ENCODE data around the gene PODXL2. TPM values are rescaled to one million over a fixed set of nuclear protein-coding genes. Genes with fewer than 3 reads are reported as not detected.

The PODXL2 gene
- total RNA-seq, 1 experiment from 2014 or later = 5.7 TPM

- H3K9ac ChIP-seq (ENCODE audit: low read length) = no peak overlapping the region
- H3K4me3 ChIP-seq (replicated peaks in 1 of 2; ENCODE audit: low read depth in 1 of 2, low read length in 2 of 2) = no peak overlapping the region
- H3K4me1 ChIP-seq (ENCODE audit: control insufficient read depth in 1 of 2, insufficient read depth in 2 of 2, low read length in 2 of 2) = no peaks in the 10 kb centered on the region
- H3K36me3 ChIP-seq (ENCODE audit: control insufficient read depth in 1 of 2, insufficient read depth in 2 of 2, low read length in 2 of 2) = no peaks in the 10 kb centered on the region
- no TSS peak for BruUV-seq (replicated peaks)
- H3K27me3 ChIP-seq (ENCODE audit: insufficient read depth, low read length) = no peaks in the 10 kb centered on the region
- ChIA-PET CTCF (no interaction called here), RAD21 (ENCODE audit: low non-redundant PET in 1 of 2, low total read pairs in 2 of 2, uncharacterized antibody in 2 of 2, unreplicated experiment in 2 of 2) (no interaction called here), POLR2A (no interaction called here)
- no peaks in the 10 kb centered on the region for H4K20me1 ChIP-seq (ENCODE audit: insufficient read depth)
- H3K27ac ChIP-seq (ENCODE audit: low read depth, low read length) = no peak overlapping the region
- H3K4me2 ChIP-seq (ENCODE audit: low read length) = no peak overlapping the region
- H3K9me2 ChIP-seq (ENCODE audit: insufficient read depth) = no peaks in the 10 kb centered on the region
- no peaks in the 10 kb centered on the region for H3K9me3 ChIP-seq (ENCODE audit: control insufficient read depth in 1 of 2, insufficient read depth in 1 of 2, low read depth in 1 of 2, low read length in 2 of 2)
- intact Hi-C loops (cut with micrococcal nuclease) = no loop called here
- TF ChIP-seq TCF7L2 (IDR thresholded peaks at IDR 0.05; ENCODE audit: borderline replicate concordance, extremely low read depth, insufficient read depth, insufficient read length) (no peak), POLR2A (IDR thresholded peaks at IDR 0.05; ENCODE audit: borderline replicate concordance, extremely low read depth, insufficient read depth, insufficient read length) (no peak), SIN3A (IDR thresholded peaks at IDR 0.05; ENCODE audit: low read depth) (no peak), YY1 (IDR thresholded peaks at IDR 0.05; ENCODE audit: extremely low read depth, insufficient replicate concordance, low read depth, low read length) (no peak), REST (IDR thresholded peaks at IDR 0.05; ENCODE audit: low read depth) (no peak)
- no peak for DNase-seq (ENCODE audit: low read depth, low spot score)
- H2AFZ ChIP-seq (ENCODE audit: low read depth, low read length, poor library complexity, severe bottlenecking) = no peak overlapping the region
- no peak for ATAC-seq
- no peaks in the 10 kb centered on the region for H3K79me2 ChIP-seq (ENCODE audit: insufficient read depth, low read length)
These were observed 89.4 kb downstream of the PODXL2 start for GRCh38 chr3:127718245-127718915.

GRCh38 chr3:127718916-127719290 is 89.9 kb downstream of the PODXL2 start:
- intact Hi-C loops (cut with micrococcal nuclease) = no loop called here
- Histone ChIP-seq H3K4me1 (ENCODE audit: control insufficient read depth in 1 of 2, insufficient read depth in 2 of 2, low read length in 2 of 2) (no peaks in the 10 kb centered on the region), H3K79me2 (ENCODE audit: insufficient read depth, low read length) (no peaks in the 10 kb centered on the region), H3K9ac (ENCODE audit: low read length) (no peak overlapping the region), H3K9me3 (ENCODE audit: control insufficient read depth in 1 of 2, insufficient read depth in 1 of 2, low read depth in 1 of 2, low read length in 2 of 2) (no peaks in the 10 kb centered on the region), H3K36me3 (ENCODE audit: control insufficient read depth in 1 of 2, insufficient read depth in 2 of 2, low read length in 2 of 2) (no peaks in the 10 kb centered on the region), H3K27ac (ENCODE audit: low read depth, low read length) (no peak overlapping the region), H2AFZ (ENCODE audit: low read depth, low read length, poor library complexity, severe bottlenecking) (no peak overlapping the region), H3K4me3 (replicated peaks in 1 of 2; ENCODE audit: low read depth in 1 of 2, low read length in 2 of 2) (no peak overlapping the region), H4K20me1 (ENCODE audit: insufficient read depth) (no peaks in the 10 kb centered on the region), H3K9me2 (ENCODE audit: insufficient read depth) (no peaks in the 10 kb centered on the region), H3K4me2 (ENCODE audit: low read length) (no peak overlapping the region), H3K27me3 (ENCODE audit: insufficient read depth, low read length) (no peaks in the 10 kb centered on the region)
- RAD21 ChIA-PET (ENCODE audit: low non-redundant PET in 1 of 2, low total read pairs in 2 of 2, uncharacterized antibody in 2 of 2, unreplicated experiment in 2 of 2) = no interaction called here
- BruUV-seq (replicated peaks) = no TSS peak
- TF ChIP-seq REST (IDR thresholded peaks at IDR 0.05; ENCODE audit: low read depth) (no peak), FOSL1 (IDR thresholded peaks at IDR 0.05; ENCODE audit: low read depth) (no peak), ZBTB33 (IDR thresholded peaks at IDR 0.05; ENCODE audit: extremely low read depth, insufficient replicate concordance, low read length) (no peak), EGR1 (IDR thresholded peaks at IDR 0.05; ENCODE audit: low read depth) (no peak)
- POLR2A ChIA-PET = no interaction called here
- ATAC-seq (no peak), DNase-seq (ENCODE audit: low read depth, low spot score) (no peak)
- CTCF ChIA-PET = no interaction called here
